ENCODE results near the gene SLC25A44.

The SLC25A44 gene

DNA sequence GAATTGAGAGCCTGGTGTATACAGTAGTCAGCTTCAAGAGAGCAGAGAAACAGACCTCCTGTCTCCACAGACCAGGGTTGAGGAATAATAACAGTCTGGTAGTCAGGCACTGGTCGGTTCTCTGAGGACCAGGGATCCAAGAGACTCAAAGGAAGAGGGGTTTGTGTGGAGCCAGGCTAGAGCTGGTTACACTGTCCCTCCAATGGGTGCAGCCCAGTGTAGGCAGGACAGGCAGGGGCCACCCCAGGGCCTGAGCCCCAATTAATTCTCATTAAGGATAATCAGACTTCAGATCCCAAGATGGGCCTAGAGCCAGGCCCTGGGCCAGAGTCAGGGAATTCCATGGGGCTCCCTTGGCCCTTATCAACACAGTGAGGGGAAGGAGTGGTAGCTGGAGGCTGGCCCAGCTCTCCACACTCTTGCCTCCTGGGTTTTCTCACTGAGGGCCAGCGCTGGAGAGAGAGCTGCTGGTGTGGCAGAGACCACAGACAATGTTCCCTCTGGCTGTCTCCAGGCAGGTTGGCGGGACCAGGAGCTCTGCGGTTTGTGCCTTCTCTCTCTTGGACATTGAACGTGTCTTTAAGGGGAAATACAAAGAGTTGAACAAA, 31.4 kb upstream of the SLC25A44 start:
- no peak overlapping the region for H3K27ac ChIP-seq (ENCODE audit: low read depth, low read length)
- H3K4me3 ChIP-seq (ENCODE audit: low read depth in 1 of 2, low read length in 2 of 2), result no peak overlapping the region
- H3K9ac ChIP-seq (ENCODE audit: low read depth in 1 of 2, low read length in 2 of 2), result no peak overlapping the region
- peaks cover 14 to 15% of the 10 kb centered on the region in 2 donors for H3K4me1 ChIP-seq (ENCODE audit: control insufficient read depth in 1 of 2, insufficient read depth in 2 of 2, low read length in 2 of 2)
- H3K36me3 ChIP-seq (ENCODE audit: control insufficient read depth in 1 of 2, insufficient read depth in 2 of 2, low read length in 2 of 2), result no peaks in the 10 kb centered on the region
- no peaks in the 10 kb centered on the region for H3K9me3 ChIP-seq (ENCODE audit: control insufficient read depth in 1 of 2, low read length in 2 of 2)
- H3K27me3 ChIP-seq (ENCODE audit: control insufficient read depth in 1 of 2, insufficient read depth in 2 of 2, low read length in 2 of 2), result no peaks in the 10 kb centered on the region

DNA sequence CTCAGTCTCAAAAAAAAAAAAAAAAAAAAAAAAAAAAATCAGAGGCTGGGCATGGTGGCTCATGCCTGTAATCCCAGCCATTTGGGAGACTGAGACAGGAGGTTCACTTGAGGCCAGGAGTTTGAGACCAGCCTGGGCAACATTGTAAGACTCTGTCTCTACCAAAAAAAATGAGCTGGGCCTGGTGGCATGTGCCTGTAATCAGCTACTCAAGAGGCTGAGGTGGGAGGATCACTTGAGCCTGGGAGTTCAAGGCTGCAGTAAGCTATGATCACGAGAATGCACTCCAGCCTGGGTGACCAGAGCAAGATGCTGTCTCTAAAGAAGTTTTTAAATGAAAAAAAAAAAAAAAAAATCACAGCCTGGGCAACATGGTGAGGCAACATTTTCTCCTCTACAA, 30.2 kb upstream of the SLC25A44 start:
- H3K9ac ChIP-seq (ENCODE audit: low read depth in 1 of 2, low read length in 2 of 2), result no peak overlapping the region
- H3K4me1 ChIP-seq (ENCODE audit: control insufficient read depth in 1 of 2, insufficient read depth in 2 of 2, low read length in 2 of 2), result peaks cover 14 to 15% of the 10 kb centered on the region in 2 donors
- no peaks in the 10 kb centered on the region for H3K36me3 ChIP-seq (ENCODE audit: control insufficient read depth in 1 of 2, insufficient read depth in 2 of 2, low read length in 2 of 2)
- no peaks in the 10 kb centered on the region for H3K27me3 ChIP-seq (ENCODE audit: control insufficient read depth in 1 of 2, insufficient read depth in 2 of 2, low read length in 2 of 2)
- H3K27ac ChIP-seq (ENCODE audit: low read depth, low read length), result no peak overlapping the region
- H3K4me3 ChIP-seq (ENCODE audit: low read depth in 1 of 2, low read length in 2 of 2), result no peak overlapping the region
- no peaks in the 10 kb centered on the region for H3K9me3 ChIP-seq (ENCODE audit: control insufficient read depth in 1 of 2, low read length in 2 of 2)

DNA sequence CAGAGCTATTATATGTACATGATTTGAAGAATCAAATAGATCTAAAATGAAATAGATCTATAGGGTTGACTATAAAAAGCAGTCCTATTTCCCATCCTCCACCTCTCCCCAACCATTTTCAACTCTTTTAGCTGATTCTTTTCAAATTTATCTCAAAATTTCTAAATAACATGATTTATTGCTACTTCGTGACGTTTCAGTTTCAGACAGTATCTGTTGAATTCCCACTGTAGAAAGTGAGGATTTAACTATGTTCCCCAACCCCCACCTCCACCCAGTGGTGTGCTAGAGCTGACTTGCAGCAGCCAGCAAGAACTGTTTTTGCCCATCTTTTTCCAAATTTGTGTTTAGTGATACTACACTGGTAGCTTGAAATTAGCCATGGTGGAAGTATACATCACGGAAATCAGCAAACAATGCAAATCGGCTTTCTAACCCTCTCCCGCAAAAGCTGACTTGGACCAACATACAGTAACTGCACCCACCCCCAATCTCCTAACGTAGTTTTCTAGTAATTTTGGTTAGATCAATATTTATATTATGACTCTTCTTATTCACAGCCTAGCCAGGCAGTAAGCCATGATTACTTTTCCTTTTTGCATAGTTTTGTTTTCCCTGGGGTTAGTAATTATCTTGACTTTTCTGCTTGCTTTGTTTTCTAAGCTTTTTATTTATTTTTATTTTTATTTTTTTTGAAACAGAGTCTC, 29.6 kb upstream of the SLC25A44 start:
- no peak overlapping the region for H3K27ac ChIP-seq (ENCODE audit: low read depth, low read length)
- no peaks in the 10 kb centered on the region for H3K27me3 ChIP-seq (ENCODE audit: control insufficient read depth in 1 of 2, insufficient read depth in 2 of 2, low read length in 2 of 2)
- no peaks in the 10 kb centered on the region for H3K9me3 ChIP-seq (ENCODE audit: control insufficient read depth in 1 of 2, low read length in 2 of 2)
- no peak overlapping the region for H3K4me3 ChIP-seq (ENCODE audit: low read depth in 1 of 2, low read length in 2 of 2)
- H3K9ac ChIP-seq (ENCODE audit: low read depth in 1 of 2, low read length in 2 of 2), result no peak overlapping the region
- H3K4me1 ChIP-seq (ENCODE audit: control insufficient read depth in 1 of 2, insufficient read depth in 2 of 2, low read length in 2 of 2), result peaks cover 14 to 15% of the 10 kb centered on the region in 2 donors
- no peaks in the 10 kb centered on the region for H3K36me3 ChIP-seq (ENCODE audit: control insufficient read depth in 1 of 2, insufficient read depth in 2 of 2, low read length in 2 of 2)

DNA sequence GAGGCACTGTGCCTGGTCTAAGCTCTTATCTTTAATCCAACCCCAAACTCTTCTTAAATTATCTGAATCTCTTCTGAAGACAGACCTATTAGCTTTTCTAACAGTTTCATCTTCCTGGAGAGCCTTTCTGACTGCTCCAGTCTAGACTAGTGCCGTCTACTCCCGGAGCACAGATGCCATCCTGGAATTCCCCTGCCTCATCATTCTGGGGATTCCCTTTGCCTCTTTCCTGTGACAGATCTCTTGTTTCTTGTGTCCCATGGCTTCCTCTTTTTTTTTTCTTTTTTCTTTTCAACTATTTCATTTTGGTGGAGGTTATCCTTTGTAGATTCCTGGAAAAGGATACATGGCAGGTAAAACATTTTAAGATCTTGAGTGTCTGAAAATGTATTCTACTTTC, 28.8 kb upstream of the SLC25A44 start:
- H3K4me3 ChIP-seq (ENCODE audit: low read depth in 1 of 2, low read length in 2 of 2), result no peak overlapping the region
- no peak overlapping the region for H3K9ac ChIP-seq (ENCODE audit: low read depth in 1 of 2, low read length in 2 of 2)
- peaks cover 13 to 14% of the 10 kb centered on the region in 2 donors for H3K4me1 ChIP-seq (ENCODE audit: control insufficient read depth in 1 of 2, insufficient read depth in 2 of 2, low read length in 2 of 2)
- no peaks in the 10 kb centered on the region for H3K36me3 ChIP-seq (ENCODE audit: control insufficient read depth in 1 of 2, insufficient read depth in 2 of 2, low read length in 2 of 2)
- no peaks in the 10 kb centered on the region for H3K27me3 ChIP-seq (ENCODE audit: control insufficient read depth in 1 of 2, insufficient read depth in 2 of 2, low read length in 2 of 2)
- H3K9me3 ChIP-seq (ENCODE audit: control insufficient read depth in 1 of 2, low read length in 2 of 2), result no peaks in the 10 kb centered on the region
- no peak overlapping the region for H3K27ac ChIP-seq (ENCODE audit: low read depth, low read length)

DNA sequence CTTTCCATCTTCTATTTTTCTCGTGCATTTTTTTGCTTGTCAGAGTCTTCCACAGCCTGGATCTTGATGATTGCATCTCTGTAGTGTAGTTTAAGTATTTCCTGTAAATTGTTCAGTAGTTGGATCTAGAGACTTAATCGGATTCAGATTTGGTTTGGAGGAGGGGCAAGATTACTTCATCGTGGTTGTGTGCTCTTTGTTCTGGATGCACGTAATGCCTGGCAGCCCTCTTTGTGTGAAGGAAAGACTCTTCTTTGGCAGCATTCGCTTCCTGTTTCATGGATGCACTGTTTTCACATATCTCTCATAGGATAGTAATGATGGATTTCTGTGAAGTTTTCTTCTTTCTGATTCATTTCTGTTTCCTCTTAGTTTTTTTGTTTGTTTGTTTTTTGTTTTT, 26.4 kb upstream of the SLC25A44 start:
- Histone ChIP-seq H3K27me3 (ENCODE audit: control insufficient read depth in 1 of 2, insufficient read depth in 2 of 2, low read length in 2 of 2) (no peaks in the 10 kb centered on the region), H3K9me3 (ENCODE audit: control insufficient read depth in 1 of 2, low read length in 2 of 2) (no peaks in the 10 kb centered on the region), H3K9ac (ENCODE audit: low read depth in 1 of 2, low read length in 2 of 2) (no peak overlapping the region), H3K27ac (ENCODE audit: low read depth, low read length) (no peak overlapping the region), H3K4me3 (ENCODE audit: low read depth in 1 of 2, low read length in 2 of 2) (no peak overlapping the region), H3K4me1 (ENCODE audit: control insufficient read depth in 1 of 2, insufficient read depth in 2 of 2, low read length in 2 of 2) (peaks cover 5 to 7% of the 10 kb centered on the region in 2 donors), H3K36me3 (ENCODE audit: control insufficient read depth in 1 of 2, insufficient read depth in 2 of 2, low read length in 2 of 2) (no peaks in the 10 kb centered on the region)

DNA sequence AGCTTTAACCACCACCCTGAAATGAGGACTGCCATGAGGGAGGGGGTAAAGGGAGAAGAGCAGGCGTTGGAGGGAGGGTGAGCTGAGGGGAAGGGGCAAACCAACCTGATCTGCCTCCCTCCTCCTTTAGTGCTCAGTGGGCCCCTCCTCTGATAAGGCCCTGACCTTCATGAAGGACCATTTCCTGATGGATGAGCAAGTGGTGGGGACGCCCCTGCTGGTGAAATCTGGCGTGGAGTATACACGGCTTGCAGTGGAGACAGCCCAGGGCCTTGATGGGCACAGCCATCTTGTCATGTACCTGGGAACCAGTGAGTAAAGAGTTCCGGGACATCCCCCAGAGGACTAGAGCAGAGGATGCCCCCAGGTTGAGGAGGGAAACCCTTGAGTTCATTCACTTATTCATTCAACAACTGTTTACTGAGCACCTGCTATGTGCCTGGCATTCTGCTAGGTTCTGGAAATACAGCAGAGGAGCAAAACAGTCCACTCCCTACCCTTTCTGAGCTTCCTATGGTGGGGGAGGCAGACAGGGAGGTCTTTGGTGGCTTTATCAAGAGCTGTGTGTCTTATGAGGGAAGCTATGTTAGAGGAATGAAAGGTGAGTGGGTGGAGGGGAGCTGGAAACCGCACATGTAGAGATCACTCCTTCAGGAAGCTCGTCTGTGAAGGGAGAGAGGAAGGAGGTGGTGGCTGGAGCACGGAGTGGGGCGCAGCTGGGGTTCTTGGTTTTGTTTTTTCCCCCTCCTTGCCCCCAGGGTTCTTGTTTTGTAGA, 21.0 kb upstream of the SLC25A44 start:
- no peak overlapping the region for H3K9ac ChIP-seq (ENCODE audit: low read depth in 1 of 2, low read length in 2 of 2)
- H3K4me3 ChIP-seq (ENCODE audit: low read depth in 1 of 2, low read length in 2 of 2), result no peak overlapping the region
- no peak overlapping the region for H3K27ac ChIP-seq (ENCODE audit: low read depth, low read length)
- no peaks in the 10 kb centered on the region for H3K36me3 ChIP-seq (ENCODE audit: control insufficient read depth in 1 of 2, insufficient read depth in 2 of 2, low read length in 2 of 2)
- H3K9me3 ChIP-seq (ENCODE audit: control insufficient read depth in 1 of 2, low read length in 2 of 2), result no peaks in the 10 kb centered on the region
- H3K27me3 ChIP-seq (ENCODE audit: control insufficient read depth in 1 of 2, insufficient read depth in 2 of 2, low read length in 2 of 2), result no peaks in the 10 kb centered on the region
- H3K4me1 ChIP-seq (ENCODE audit: control insufficient read depth in 1 of 2, insufficient read depth in 2 of 2, low read length in 2 of 2), result no peaks in the 10 kb centered on the region

DNA sequence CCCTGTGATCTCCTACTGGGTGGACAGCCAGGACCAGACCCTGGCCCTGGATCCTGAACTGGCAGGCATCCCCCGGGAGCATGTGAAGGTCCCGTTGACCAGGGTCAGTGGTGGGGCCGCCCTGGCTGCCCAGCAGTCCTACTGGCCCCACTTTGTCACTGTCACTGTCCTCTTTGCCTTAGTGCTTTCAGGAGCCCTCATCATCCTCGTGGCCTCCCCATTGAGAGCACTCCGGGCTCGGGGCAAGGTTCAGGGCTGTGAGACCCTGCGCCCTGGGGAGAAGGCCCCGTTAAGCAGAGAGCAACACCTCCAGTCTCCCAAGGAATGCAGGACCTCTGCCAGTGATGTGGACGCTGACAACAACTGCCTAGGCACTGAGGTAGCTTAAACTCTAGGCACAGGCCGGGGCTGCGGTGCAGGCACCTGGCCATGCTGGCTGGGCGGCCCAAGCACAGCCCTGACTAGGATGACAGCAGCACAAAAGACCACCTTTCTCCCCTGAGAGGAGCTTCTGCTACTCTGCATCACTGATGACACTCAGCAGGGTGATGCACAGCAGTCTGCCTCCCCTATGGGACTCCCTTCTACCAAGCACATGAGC, 17.2 kb upstream of the SLC25A44 start:
- Histone ChIP-seq H3K36me3 (ENCODE audit: control insufficient read depth in 1 of 2, insufficient read depth in 2 of 2, low read length in 2 of 2) (no peaks in the 10 kb centered on the region), H3K27me3 (ENCODE audit: control insufficient read depth in 1 of 2, insufficient read depth in 2 of 2, low read length in 2 of 2) (no peaks in the 10 kb centered on the region), H3K4me3 (ENCODE audit: low read depth in 1 of 2, low read length in 2 of 2) (no peak overlapping the region), H3K9ac (ENCODE audit: low read depth in 1 of 2, low read length in 2 of 2) (no peak overlapping the region), H3K27ac (ENCODE audit: low read depth, low read length) (no peak overlapping the region), H3K4me1 (ENCODE audit: control insufficient read depth in 1 of 2, insufficient read depth in 2 of 2, low read length in 2 of 2) (no peaks in the 10 kb centered on the region), H3K9me3 (ENCODE audit: control insufficient read depth in 1 of 2, low read length in 2 of 2) (no peaks in the 10 kb centered on the region)

DNA sequence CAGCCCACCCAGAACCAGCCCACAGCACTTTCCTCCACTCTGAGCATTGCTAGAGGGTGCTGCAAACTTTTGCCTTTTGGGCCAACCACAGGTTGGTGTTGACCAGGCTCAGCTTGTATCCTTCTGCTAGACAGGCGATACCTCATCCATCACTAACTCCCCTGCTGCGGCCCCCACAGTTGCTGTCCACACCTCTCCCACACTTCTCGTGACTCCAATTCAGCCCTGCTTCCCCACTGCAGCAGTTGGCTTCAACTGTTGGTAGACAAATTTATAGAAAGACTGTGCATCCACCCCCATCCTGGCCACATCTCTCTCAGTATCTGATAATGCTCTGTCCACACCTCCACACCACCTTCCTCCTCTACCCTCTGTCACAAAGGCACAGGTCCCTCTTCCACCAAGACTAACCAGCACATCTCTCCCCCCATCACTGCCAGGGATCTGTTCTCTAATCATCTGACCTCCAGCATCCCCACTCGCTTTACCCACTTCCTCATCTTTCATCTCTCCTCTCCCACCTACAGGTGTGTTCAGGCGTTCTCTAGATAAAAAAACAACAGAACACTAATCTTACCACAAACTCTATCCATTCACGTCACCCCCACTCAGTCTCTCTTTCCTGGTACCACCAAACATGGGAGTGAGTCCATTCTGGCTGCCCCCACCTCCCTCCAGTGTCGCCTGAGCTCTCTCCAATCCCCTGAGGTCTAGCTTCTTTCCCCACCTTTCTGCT, 15.8 kb upstream of the SLC25A44 start:
- no peaks in the 10 kb centered on the region for H3K4me1 ChIP-seq (ENCODE audit: control insufficient read depth in 1 of 2, insufficient read depth in 2 of 2, low read length in 2 of 2)
- no peaks in the 10 kb centered on the region for H3K27me3 ChIP-seq (ENCODE audit: control insufficient read depth in 1 of 2, insufficient read depth in 2 of 2, low read length in 2 of 2)
- no peaks in the 10 kb centered on the region for H3K36me3 ChIP-seq (ENCODE audit: control insufficient read depth in 1 of 2, insufficient read depth in 2 of 2, low read length in 2 of 2)
- no peaks in the 10 kb centered on the region for H3K9me3 ChIP-seq (ENCODE audit: control insufficient read depth in 1 of 2, low read length in 2 of 2)
- H3K4me3 ChIP-seq (ENCODE audit: low read depth in 1 of 2, low read length in 2 of 2), result no peak overlapping the region
- H3K9ac ChIP-seq (ENCODE audit: low read depth in 1 of 2, low read length in 2 of 2), result no peak overlapping the region
- no peak overlapping the region for H3K27ac ChIP-seq (ENCODE audit: low read depth, low read length)

DNA sequence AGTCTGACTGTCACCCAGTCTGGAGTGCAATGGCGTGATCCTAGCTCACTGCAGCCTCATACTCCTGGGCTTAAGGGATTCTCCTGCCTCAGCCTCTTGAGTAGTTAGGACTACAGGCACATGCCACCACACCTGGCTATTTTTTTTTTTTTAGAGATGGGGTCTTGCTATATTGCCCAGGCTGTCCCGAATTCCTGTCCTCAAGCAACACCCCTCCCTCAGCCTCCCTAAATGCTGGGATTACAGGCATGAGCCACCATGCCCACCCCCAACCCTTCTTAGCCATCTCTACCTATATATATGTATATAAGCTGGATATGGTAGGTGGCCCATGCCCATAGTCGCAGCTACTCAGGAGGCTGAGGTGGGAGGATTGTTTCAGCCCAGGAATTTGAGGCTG, 13.4 kb upstream of the SLC25A44 start:
- H3K9ac ChIP-seq (ENCODE audit: low read depth in 1 of 2, low read length in 2 of 2), result no peak overlapping the region
- no peaks in the 10 kb centered on the region for H3K4me1 ChIP-seq (ENCODE audit: control insufficient read depth in 1 of 2, insufficient read depth in 2 of 2, low read length in 2 of 2)
- H3K4me3 ChIP-seq (ENCODE audit: low read depth in 1 of 2, low read length in 2 of 2), result no peak overlapping the region
- no peak overlapping the region for H3K27ac ChIP-seq (ENCODE audit: low read depth, low read length)
- H3K36me3 ChIP-seq (ENCODE audit: control insufficient read depth in 1 of 2, insufficient read depth in 2 of 2, low read length in 2 of 2), result no peaks in the 10 kb centered on the region
- no peaks in the 10 kb centered on the region for H3K9me3 ChIP-seq (ENCODE audit: control insufficient read depth in 1 of 2, low read length in 2 of 2)
- no peaks in the 10 kb centered on the region for H3K27me3 ChIP-seq (ENCODE audit: control insufficient read depth in 1 of 2, insufficient read depth in 2 of 2, low read length in 2 of 2)
